Left forelimb (tissue), 1 donor: ENCODE measurements around the gene GPATCH8.
"Not testable (repeated sequence)": the region's sequence is repeated elsewhere in the genome, so short reads cannot be mapped to it uniquely, and the experiment has no call there.

ENCODE experiments used
- DNase-seq: peaks from one replicate; pipeline ENCODE4 v3.0.0-alpha.2; 2018; ENCODE audit warnings: low spot score

The GPATCH8 gene

GRCh38 chr17:44527102-44527501, 23.9 kb upstream of the GPATCH8 start:
- no peak for DNase-seq

- DNase-seq: no peak
Measured at GRCh38 chr17:44523672-44523972, 20.4 kb upstream of the GPATCH8 start.

DNA sequence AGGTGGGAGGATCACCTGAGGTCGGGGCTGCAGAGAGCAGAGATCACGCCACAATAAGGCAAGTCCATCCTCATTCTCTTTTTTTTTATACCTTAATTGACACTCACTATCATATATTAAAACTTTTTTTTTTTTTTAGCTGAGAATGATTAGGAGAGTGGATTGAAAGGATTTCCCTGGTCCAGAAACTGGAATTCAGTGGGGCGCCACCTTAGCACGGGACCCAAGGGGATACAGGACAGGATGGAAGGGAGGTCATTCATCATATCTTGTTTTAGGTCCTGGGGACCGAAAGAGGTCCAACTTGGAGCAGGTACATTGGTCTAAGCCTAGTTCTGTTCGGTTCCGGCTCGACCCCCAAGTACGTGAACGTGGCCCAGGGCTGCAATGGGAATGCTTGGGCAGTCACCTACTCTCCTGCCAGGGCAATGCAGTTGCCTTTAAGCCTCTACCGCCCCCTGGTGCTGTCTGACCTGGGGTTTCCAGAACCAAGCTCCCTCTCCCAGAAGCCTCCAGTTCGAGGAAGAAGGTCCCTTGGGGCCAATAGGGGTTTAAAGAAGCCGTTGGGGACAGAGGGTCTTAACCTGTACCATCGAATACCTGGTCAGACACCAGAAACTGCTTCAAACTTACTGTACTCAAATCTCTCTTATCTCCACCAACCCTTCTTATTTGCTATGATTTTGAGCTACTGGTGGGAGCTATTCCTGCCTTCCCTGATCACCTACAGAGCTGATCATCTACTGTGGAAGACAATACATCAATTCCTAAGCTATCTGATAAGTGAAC, 19.9 kb upstream of the GPATCH8 start:
- no peak for DNase-seq

- no peak for DNase-seq
Measured at GRCh38 chr17:44518032-44518431, 14.8 kb upstream of the GPATCH8 start.

DNA sequence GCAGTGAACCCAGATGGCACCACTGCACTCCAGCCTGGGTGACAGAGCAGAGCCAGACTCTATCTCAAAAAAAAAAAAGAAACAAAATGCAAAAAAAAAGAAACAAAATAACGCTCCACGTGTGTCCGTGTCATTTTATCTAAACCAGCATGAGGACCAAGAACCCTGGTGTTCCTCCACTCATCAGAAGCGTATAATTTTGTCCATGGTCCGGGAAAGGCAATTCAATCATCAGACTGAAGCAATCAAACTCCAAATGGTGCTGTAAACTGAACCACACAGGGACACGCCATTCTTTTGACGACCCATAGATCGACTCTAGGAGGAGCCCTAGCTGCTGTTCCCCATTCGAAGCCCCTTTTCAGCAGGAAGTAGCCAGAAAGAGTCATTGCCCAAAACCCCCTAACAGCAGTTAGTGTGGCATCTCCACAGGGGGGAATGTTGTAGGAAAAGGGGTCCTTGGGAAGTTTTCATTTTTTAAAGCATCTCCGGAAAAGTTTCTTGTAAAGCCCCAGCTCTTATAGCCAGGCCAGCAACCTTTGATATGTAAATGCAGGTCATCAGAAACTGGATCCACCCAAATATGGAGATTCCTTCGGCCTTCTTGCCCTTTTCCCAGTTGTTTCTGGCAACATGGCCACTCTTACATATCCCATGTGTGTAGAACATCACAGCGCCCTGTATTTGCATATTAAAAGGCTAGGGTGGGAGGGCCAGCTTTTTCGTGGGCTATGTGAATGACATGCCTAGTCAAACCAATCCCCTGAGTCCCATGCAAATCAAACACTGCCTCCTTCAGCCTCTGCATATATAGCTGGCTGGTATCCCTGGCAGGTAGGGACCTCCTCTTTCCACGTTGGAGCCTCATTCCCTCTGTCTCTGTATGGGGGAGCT, 8.3 kb upstream of the GPATCH8 start:
- not testable (repeated sequence) for DNase-seq

DNA sequence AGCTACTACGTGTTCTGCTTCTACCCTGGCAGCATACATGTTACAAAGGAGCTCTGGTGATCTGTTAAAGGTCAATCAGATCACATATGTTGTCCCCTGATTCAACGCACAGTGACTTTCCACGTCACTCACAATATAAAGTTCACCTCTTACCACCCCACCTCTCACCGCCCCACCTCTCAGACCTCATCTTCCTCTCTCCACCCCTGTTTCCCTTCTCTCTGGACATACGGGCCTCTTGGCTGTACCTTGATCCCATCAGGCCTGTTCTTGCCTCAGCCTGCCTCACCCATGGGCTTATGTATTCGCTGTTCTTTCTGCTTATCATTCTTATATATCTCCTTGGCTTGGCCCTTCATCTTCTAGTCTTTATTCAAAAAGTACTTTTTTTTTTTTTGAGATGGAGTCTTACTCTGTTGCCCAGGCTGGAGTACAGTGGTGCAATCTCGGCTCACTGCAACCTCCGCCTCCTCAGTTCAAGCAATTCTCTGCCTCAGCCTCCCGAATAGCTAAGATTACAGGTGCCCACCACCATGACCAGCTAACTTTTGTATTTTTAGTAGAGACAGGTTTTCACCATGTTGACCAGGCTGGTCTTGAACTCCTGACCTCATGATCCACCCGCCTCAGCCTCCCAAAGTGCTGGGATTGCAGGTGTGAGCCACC, 3.9 kb upstream of the GPATCH8 start:
- DNase-seq: not testable (repeated sequence)

DNA sequence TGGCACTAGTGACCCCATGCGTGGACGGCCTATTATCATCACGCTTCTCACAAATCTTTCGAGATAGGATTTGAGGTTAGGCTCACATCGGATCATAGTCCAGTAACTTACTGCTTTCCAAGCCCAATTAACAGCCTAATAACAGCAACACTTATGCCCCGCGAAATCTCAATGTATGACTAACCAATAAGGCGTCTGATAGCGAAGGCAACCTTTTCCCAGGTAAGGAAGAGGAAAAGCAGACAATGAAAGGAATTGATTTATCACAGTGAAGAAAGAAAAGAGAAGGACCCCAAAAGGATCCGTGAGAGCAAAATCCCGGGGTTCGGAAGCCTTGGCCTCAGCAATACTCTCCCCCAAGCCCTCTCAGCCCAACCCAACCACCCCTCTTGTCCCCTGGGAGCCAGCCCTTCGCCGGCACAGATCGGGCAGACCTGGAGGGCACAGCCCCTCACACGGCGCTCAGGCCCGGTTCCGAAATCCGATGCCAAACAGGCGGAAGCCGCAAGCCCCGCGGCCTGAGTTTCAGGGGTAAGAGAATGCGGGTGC, 534 bp downstream of the GPATCH8 start:
- DNase-seq: no peak

DNA sequence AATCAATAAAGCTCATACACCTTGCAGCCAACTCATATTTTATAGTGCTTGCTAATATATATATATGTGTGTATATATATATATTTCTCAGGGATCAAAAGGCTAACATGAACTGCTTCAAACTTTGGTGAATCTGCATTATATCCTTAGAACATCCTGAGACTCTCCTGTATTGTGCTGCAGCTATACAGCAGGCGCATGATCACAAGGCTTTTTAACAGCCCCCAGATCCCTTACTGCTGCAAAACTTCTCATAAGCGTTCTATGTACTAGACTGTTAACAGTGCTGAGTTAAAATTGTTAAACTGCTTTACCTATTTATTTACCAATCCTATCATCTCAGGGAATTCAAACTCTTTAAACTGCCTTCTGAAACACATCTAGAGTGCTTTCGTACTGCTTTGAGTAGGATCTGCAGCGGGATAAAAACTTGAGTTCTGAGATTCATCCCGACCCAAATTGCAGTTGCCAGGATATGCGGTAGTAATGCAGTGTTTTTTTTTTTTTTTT, 1.3 kb downstream of the GPATCH8 start:
- DNase-seq: no peak

GRCh38 chr17:44499722-44500121, 3.5 kb downstream of the GPATCH8 start:
- DNase-seq: no peak

DNA sequence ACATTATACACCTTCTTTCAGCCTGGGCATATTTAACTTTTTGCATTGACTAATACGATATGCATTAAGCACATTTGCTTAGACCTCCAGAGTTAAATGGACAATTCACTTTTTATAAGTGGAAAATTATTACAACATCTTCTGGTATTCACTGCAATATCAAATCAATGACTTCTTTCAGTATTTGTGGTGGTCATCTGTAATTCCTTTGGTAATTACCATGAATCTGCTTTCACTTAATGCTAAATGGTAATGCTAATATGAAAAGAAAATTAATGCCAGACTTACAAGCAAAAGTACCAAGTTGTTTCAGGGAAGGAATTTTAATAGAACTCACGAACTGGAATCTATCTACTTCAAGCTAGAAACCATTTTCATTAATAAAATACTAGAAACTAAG, 6.4 kb downstream of the GPATCH8 start:
- no peak for DNase-seq

GRCh38 chr17:44493339-44493738, 9.9 kb downstream of the GPATCH8 start:
- DNase-seq: no peak

GRCh38 chr17:44492706-44493272, 10.4 kb downstream of the GPATCH8 start:
- DNase-seq: no peak

DNA sequence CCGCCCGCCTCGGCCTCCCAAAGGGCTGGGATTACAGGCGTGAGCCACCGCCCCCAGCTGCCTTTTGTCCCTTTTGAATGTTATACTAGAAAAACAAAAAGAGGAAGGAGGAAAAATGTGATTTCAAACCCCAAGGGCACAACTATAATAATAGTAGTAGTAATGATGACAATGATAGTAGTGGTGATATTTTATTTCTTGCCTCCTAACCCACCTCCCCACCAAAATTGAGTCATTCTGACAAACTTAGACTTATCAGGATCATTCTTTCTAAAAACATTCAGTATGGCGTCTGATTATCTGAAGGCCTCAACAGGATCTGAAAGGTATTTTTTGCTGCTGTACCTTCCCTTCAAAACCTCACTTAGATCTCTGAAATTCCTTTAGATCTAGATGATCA, 13.6 kb downstream of the GPATCH8 start:
- no peak for DNase-seq

GRCh38 chr17:44487170-44487569, 16.0 kb downstream of the GPATCH8 start:
- DNase-seq: no peak

DNA sequence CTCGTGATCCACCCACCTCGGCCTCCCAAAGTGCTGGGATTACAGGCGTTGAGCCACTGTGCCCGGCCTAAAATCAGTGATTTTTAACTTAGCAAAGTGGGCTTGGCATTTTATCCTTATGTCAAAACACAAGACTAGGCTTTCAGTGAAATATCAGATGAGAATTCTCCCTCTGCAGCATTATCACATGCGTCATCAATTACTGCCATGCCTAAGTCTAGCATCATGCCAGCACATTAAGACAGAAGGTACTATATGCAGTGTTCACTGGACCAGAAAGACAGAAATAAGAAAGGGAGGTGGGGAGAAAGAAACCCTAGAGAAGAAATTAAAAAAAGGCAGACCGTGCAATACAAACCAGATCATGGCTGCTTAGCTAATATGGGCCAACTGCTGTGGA, 29.8 kb downstream of the GPATCH8 start:
- no peak for DNase-seq

DNA sequence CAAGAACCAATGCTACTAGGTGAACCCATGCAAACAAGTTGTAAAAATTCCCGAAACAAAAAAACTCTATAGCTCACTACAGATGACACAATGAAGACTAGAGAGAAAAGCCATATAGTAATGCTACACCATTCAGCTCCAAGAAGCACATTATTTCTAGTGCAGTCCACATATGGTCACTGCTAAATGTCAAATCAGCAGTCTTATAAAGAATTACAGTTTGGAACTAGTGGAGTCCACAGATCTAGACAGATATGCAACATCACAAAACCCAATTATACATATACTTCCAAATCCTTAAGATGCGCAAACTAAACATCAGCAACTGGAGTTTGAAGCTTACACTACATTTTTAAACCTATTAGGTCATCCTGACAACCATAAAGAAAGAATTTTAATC, 33.5 kb downstream of the GPATCH8 start:
- no peak for DNase-seq

DNA sequence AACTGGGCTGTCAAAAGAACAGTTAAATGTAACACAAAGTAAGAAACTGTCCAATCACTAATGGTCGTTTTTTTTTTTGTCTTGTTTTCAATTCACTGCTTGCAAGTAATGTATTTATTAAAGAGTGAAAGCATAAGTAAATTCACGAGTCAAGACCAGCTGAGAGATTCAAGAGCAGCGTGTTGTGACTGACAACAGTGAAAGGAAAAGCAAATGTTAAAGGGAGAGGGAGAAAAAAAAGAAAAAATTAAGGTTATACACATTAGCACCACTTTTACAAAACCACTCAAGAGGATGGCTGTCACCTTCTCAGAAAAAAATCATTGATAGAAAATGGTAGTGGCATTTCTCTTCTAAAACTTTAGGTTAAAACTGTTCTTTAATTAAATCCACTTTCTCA, 36.1 kb downstream of the GPATCH8 start:
- no peak for DNase-seq

- no peak for DNase-seq
Measured at GRCh38 chr17:44466339-44466738, 36.9 kb downstream of the GPATCH8 start.

DNA sequence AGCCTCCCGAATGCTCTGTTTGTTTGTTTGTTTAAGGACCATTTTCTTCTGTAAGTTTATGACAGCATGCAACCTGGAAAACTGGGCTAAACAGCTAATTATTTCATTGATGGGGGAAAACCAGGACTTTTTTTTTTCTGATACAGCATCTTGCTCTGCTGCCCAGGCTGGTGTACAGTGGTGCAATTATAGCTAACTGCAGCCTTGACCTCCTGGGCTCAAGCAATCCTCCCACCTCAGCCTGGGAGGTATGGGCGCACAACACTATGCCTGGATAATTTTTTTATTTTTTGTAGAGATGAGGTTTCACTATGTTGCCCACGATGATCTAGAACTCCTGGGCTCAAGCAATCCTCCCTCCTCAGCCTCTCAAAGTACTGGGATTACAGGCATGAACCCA, 37.3 kb downstream of the GPATCH8 start:
- DNase-seq: no peak

DNA sequence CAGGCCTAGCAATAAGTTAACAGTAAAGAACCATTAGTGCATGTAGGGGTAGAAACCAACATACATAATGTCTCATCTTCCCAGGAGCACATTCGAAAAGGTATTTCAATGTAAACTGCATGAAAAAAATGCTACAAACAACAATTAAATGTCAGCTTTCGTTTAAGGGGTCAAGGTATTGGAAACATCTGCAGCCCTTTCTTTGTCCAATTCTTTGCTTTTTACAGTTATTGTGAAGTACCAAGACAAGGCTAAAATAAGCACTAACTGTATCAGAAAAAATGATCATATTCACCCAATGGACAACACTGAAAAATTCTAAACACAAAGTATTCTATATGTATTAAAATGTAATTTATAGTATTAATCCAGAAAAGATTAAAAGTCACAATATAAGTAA, 37.9 kb downstream of the GPATCH8 start:
- no peak for DNase-seq

- no peak for DNase-seq
Measured at GRCh38 chr17:44464037-44464436, 39.2 kb downstream of the GPATCH8 start.

DNA sequence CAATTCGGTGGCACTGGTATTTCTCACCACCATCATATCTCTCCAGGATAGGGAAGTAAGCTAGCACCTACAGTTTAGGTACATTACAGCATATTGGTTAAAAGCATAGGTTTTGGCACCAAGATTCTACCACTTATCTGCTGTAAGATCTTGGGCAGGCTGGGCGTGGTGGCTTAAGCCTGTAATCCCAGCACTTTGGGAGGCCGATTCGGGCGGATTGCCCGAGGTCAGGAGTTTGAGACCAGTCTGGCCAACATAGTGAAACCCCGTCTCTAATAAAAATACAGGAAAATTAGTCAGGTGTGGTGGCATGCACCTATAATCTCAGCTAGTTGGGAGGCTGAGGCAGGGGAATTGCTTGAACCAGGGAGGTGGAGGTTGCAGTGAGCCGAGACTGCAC, 51.4 kb downstream of the GPATCH8 start:
- no peak for DNase-seq
